ENCODE data around the gene SLC30A3. TPM values are rescaled to one million over a fixed set of nuclear protein-coding genes. Genes with fewer than 3 reads are reported as not detected.

The SLC30A3 gene, protein sequence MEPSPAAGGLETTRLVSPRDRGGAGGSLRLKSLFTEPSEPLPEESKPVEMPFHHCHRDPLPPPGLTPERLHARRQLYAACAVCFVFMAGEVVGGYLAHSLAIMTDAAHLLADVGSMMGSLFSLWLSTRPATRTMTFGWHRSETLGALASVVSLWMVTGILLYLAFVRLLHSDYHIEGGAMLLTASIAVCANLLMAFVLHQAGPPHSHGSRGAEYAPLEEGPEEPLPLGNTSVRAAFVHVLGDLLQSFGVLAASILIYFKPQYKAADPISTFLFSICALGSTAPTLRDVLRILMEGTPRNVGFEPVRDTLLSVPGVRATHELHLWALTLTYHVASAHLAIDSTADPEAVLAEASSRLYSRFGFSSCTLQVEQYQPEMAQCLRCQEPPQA
- polyA plus RNA-seq (2013, experiment 1 of 2) = 1.3 TPM
- 1.1 TPM for polyA plus RNA-seq (2013, experiment 2 of 2)

DNA sequence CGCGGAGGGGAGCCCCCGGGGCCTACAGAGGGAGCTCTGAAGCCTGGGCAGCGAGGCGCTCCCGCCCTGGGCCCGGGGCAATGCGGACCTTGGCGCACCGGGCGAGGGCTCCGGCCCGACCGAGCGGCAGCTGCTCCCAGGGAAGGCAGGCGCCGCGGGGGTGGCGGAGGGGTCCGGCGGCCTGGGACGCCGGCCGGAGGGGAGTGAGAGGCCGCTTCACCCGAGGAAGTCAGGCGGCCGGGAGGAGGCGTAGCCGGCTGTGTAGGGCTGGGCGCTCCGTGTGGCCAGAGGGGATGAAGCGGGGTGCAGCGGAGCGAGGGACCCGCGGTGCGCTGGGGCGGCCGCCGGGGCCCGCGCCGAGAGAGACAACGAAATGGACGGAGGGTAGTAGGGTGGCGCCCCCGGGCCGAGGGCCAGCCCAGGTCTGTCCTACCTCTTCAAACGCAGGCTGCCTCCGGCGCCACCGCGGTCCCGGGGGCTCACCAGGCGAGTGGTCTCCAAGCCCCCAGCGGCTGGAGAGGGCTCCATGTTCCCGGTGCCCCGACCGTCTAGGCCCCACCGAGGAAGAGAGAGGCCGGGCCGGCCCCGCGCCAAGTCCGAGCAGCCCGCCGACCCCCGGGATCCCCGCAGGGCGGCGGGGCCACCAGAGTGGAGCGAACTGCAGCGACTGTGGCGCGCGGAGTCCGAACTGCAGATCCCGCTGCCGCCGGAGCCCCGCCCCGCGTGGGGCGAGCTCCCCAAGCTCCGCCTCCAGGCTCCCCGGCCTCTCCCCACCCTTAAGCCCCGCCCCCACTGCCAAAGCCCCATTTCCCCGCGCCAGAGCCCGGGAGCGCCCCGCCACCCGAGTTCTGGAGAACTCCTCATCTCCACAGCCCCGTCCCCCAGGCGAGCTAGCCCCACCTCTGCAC is at the start of gene SLC30A3:
TSS of gene SLC30A3 (minus strand) at position 669 of the 908 bp plus-strand sequence. CDS start at position 528, 141 bp downstream.
- Histone ChIP-seq H3K18ac (ENCODE audit: low read length) (no peak within 1 kb of the TSS), H3K79me1 (ENCODE audit: low read length) (no peaks in the 10 kb centered on the region), H2BK15ac (replicated peaks; ENCODE audit: low read depth) (no peak within 1 kb of the TSS), H3K27ac (ENCODE audit: low read depth, low read length) (no peak within 1 kb of the TSS), H2BK120ac (ENCODE audit: low read depth, low read length) (no peak within 1 kb of the TSS), H3K56ac (ENCODE audit: low read length) (peak within 1 kb of the TSS; percentile 69), H3K36me3 (ENCODE audit: control insufficient read depth, insufficient read depth, low read length) (no peaks in the 10 kb centered on the region), H3K4me2 (ENCODE audit: low read length) (peak within 1 kb of the TSS; percentile 62), H3K79me2 (ENCODE audit: control insufficient read depth, insufficient read depth, low read length) (no peaks in the 10 kb centered on the region), H3K4me1 (ENCODE audit: control insufficient read depth, low read depth, low read length) (no peaks in the 10 kb centered on the region), H3K4ac (ENCODE audit: low read depth, low read length) (no peak within 1 kb of the TSS), H4K5ac (ENCODE audit: low read length) (no peak within 1 kb of the TSS), H3K9ac (ENCODE audit: low read length) (peak within 1 kb of the TSS; percentile 50), H2BK5ac (ENCODE audit: low read length) (no peak within 1 kb of the TSS), H2AK5ac (ENCODE audit: low read length) (no peak within 1 kb of the TSS), H4K8ac (ENCODE audit: low read depth, low read length) (no peak within 1 kb of the TSS), H3K4me3 (ENCODE audit: low read length) (peak within 1 kb of the TSS; percentile 22), H3K27me3 (ENCODE audit: insufficient read depth, low read length, poor library complexity) (peaks cover 52% of the 10 kb centered on the region), H3K23ac (ENCODE audit: low read length) (no peak within 1 kb of the TSS)
- WGBS (ENCODE audit: extremely low coverage, insufficient coverage, low lambda C conversion rate) = no CpG with 5 or more reads among the region's 96 CpGs
- no peak for DNase-seq

DNA sequence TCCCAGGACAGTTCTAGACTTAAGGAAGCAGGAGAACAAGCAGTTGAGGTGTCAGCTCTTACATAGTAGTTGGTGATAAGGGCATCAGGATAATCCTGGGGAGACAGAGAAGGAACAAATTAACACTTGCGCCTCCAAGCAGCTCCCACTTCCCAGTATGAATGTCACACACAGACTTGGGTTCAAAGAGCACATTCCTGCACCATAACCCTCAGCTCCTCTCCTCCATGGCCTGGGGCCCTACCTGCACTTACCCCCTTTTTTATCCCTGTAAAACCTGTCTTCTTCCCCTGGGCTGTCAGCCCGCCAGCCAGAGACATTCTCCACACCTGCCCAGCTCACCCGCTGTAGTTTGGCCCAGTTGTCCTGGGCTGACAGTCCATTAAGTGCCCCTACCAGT is 49.3 kb upstream of the SLC30A3 start:
- Histone ChIP-seq H4K8ac (ENCODE audit: low read depth, low read length) (no peak overlapping the region), H3K4me2 (ENCODE audit: low read length) (no peak overlapping the region), H3K79me2 (ENCODE audit: control insufficient read depth, insufficient read depth, low read length) (no peaks in the 10 kb centered on the region), H3K23ac (ENCODE audit: low read length) (no peak overlapping the region), H3K4ac (ENCODE audit: low read depth, low read length) (no peak overlapping the region), H4K5ac (ENCODE audit: low read length) (no peak overlapping the region), H3K9ac (ENCODE audit: low read length) (no peak overlapping the region), H3K27ac (ENCODE audit: low read depth, low read length) (no peak overlapping the region), H3K4me1 (ENCODE audit: control insufficient read depth, low read depth, low read length) (peaks cover 4% of the 10 kb centered on the region), H2BK5ac (ENCODE audit: low read length) (no peak overlapping the region), H3K18ac (ENCODE audit: low read length) (no peak overlapping the region), H3K27me3 (ENCODE audit: insufficient read depth, low read length, poor library complexity) (peaks cover 11% of the 10 kb centered on the region), H3K4me3 (ENCODE audit: low read length) (no peak overlapping the region), H3K56ac (ENCODE audit: low read length) (no peak overlapping the region), H2BK120ac (ENCODE audit: low read depth, low read length) (no peak overlapping the region), H2AK5ac (ENCODE audit: low read length) (no peak overlapping the region), H2BK15ac (replicated peaks; ENCODE audit: low read depth) (no peak overlapping the region), H3K79me1 (ENCODE audit: low read length) (no peaks in the 10 kb centered on the region), H3K36me3 (ENCODE audit: control insufficient read depth, insufficient read depth, low read length) (no peaks in the 10 kb centered on the region)
- WGBS (ENCODE audit: extremely low coverage, insufficient coverage, low lambda C conversion rate) = no CpG with 5 or more reads among the region's 3 CpGs
- DNase-seq = no peak

DNA sequence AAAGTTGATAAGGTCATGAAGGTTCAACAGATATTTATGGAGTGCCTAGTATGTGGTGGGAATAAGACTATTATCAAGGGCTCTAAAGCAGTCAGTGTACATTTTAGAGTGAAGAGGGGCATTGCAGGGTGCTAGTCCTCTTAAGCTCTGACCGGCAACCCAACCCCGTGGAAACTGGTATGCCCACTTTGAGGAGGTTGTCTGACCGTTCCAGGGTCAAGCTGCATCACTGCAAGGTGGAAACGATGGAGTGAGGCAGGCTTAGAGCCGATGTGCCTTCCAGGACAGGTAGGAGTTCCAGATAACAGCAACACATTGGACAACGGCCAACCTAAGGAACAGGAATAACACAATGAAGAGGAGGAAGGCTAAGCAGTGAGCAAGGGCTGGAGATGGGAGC is 46.8 kb upstream of the SLC30A3 start:
- Histone ChIP-seq H3K4me1 (ENCODE audit: control insufficient read depth, low read depth, low read length) (no peaks in the 10 kb centered on the region), H3K27me3 (ENCODE audit: insufficient read depth, low read length, poor library complexity) (peaks cover 21% of the 10 kb centered on the region)
- no CpG with 5 or more reads among the region's 6 CpGs for WGBS (ENCODE audit: extremely low coverage, insufficient coverage, low lambda C conversion rate)

DNA sequence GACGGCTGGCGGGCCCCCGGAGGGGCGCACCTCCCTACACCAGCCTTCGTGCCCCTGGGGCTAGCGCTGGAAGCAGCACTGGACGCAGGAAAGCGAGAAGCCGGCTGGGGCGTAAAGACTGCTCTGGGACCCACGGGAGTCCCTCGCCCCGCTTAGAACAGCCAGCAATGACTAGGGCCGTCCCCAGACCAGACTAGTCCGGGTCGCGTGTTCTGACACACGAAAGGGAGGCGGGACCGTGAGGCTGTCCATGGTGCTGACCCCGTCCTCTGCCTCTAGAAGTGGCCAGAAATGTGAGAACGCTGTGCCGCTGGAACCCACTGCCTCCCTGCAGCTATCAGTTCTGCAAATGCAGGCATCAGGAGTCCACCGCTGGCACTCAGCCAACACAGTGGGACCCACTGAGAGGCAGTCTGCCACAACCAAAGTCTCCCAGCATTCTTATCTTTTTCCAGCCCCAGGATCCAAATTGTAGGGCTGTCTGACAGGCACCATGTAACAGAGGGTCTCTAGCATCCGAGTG is 45.6 kb upstream of the SLC30A3 start, which contains the start of gene UCN:
TSS of gene UCN (minus strand) at position 87 of the 523 bp plus-strand sequence. CDS start 550 bp downstream, outside the sequence.
- no peak within 1 kb of the TSS for H2BK120ac ChIP-seq (ENCODE audit: low read depth, low read length)
- H2BK5ac ChIP-seq (ENCODE audit: low read length) = no peak within 1 kb of the TSS
- H4K8ac ChIP-seq (ENCODE audit: low read depth, low read length) = no peak within 1 kb of the TSS
- H3K56ac ChIP-seq (ENCODE audit: low read length) = no peak within 1 kb of the TSS
- no peak within 1 kb of the TSS for H3K9ac ChIP-seq (ENCODE audit: low read length)
- no peaks in the 10 kb centered on the region for H3K4me1 ChIP-seq (ENCODE audit: control insufficient read depth, low read depth, low read length)
- H2AK5ac ChIP-seq (ENCODE audit: low read length) = no peak within 1 kb of the TSS
- no peak within 1 kb of the TSS for H4K5ac ChIP-seq (ENCODE audit: low read length)
- peaks cover 21% of the 10 kb centered on the region for H3K27me3 ChIP-seq (ENCODE audit: insufficient read depth, low read length, poor library complexity)
- no peaks in the 10 kb centered on the region for H3K79me2 ChIP-seq (ENCODE audit: control insufficient read depth, insufficient read depth, low read length)
- no peak within 1 kb of the TSS for H3K4me2 ChIP-seq (ENCODE audit: low read length)
- no peaks in the 10 kb centered on the region for H3K36me3 ChIP-seq (ENCODE audit: control insufficient read depth, insufficient read depth, low read length)
- no peak within 1 kb of the TSS for H3K27ac ChIP-seq (ENCODE audit: low read depth, low read length)
- no peak within 1 kb of the TSS for H3K4me3 ChIP-seq (ENCODE audit: low read length)
- H3K4ac ChIP-seq (ENCODE audit: low read depth, low read length) = no peak within 1 kb of the TSS
- peak; percentile 78 for DNase-seq
- whole genome bisulfite sequencing (ENCODE audit: extremely low coverage, insufficient coverage, low lambda C conversion rate) = no CpG with 5 or more reads among the region's 25 CpGs
- no peak within 1 kb of the TSS for H3K18ac ChIP-seq (ENCODE audit: low read length)
- H3K79me1 ChIP-seq (ENCODE audit: low read length) = no peaks in the 10 kb centered on the region
- H2BK15ac ChIP-seq (replicated peaks; ENCODE audit: low read depth) = no peak within 1 kb of the TSS
- H3K23ac ChIP-seq (ENCODE audit: low read length) = peak within 1 kb of the TSS; percentile 24

More for the DNA sequence above, 46.8 kb upstream of the SLC30A3 start:
- H2AK5ac ChIP-seq (ENCODE audit: low read length) = no peak overlapping the region
- H3K23ac ChIP-seq (ENCODE audit: low read length) = no peak overlapping the region
- no peaks in the 10 kb centered on the region for H3K36me3 ChIP-seq (ENCODE audit: control insufficient read depth, insufficient read depth, low read length)
- no peak overlapping the region for H3K18ac ChIP-seq (ENCODE audit: low read length)
- H2BK15ac ChIP-seq (replicated peaks; ENCODE audit: low read depth) = no peak overlapping the region
- H3K4me2 ChIP-seq (ENCODE audit: low read length) = no peak overlapping the region
- H4K5ac ChIP-seq (ENCODE audit: low read length) = no peak overlapping the region
- DNase-seq = no peak
- no peak overlapping the region for H3K4ac ChIP-seq (ENCODE audit: low read depth, low read length)
- no peak overlapping the region for H3K9ac ChIP-seq (ENCODE audit: low read length)
- no peak overlapping the region for H3K56ac ChIP-seq (ENCODE audit: low read length)
- H3K4me3 ChIP-seq (ENCODE audit: low read length) = no peak overlapping the region
- H2BK120ac ChIP-seq (ENCODE audit: low read depth, low read length) = no peak overlapping the region
- H3K79me2 ChIP-seq (ENCODE audit: control insufficient read depth, insufficient read depth, low read length) = no peaks in the 10 kb centered on the region
- H3K79me1 ChIP-seq (ENCODE audit: low read length) = no peaks in the 10 kb centered on the region
- H3K27ac ChIP-seq (ENCODE audit: low read depth, low read length) = no peak overlapping the region
- no peak overlapping the region for H2BK5ac ChIP-seq (ENCODE audit: low read length)
- H4K8ac ChIP-seq (ENCODE audit: low read depth, low read length) = no peak overlapping the region

DNA sequence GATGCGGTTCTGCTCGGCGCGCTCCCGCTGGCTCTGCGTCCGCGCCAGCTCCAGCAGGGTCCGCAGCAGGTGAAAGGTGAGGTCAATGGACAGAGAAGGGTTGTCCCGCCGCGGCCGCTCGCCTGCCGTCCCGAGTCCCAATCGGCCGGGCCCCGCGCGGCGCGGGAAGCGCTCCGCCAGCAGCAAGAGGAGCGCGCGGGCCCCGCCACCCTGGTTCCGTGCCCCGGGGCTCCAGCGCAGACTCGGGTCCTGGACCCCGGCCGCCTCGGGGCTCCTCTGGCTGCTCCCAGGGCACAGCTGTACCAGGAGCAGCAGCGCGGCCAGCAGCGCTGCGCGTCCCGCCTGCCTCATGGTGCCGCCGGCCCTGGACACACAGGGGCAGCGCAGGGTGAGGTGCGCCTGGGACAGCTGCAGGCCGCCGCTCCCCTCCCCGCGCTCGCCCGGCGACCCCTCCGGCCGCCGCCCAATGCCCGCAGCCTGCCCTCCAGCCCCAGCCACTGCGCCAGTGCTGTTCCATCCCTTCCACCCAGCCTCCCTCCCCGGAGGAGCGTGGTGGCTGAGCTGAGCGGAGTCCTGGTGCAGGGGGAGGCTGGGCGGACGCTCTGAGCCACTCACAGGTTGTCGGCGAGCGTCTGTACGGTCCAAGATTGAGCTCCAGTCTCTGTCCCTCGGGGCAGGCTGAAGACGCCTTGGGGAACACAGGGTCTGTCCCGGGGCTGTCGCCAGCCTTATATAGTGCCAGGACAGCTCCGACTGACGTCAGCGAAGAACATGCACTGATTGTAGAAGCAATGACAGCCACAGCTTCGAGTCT is 44.9 kb upstream of the SLC30A3 start:
- no peak overlapping the region for H2BK5ac ChIP-seq (ENCODE audit: low read length)
- no CpG with 5 or more reads among the region's 75 CpGs for WGBS (ENCODE audit: extremely low coverage, insufficient coverage, low lambda C conversion rate)
- H3K27ac ChIP-seq (ENCODE audit: low read depth, low read length) = no peak overlapping the region
- H3K36me3 ChIP-seq (ENCODE audit: control insufficient read depth, insufficient read depth, low read length) = no peaks in the 10 kb centered on the region
- H3K18ac ChIP-seq (ENCODE audit: low read length) = no peak overlapping the region
- H3K9ac ChIP-seq (ENCODE audit: low read length) = no peak overlapping the region
- H3K79me1 ChIP-seq (ENCODE audit: low read length) = no peaks in the 10 kb centered on the region
- no peak overlapping the region for H3K4ac ChIP-seq (ENCODE audit: low read depth, low read length)
- DNase-seq = peak; percentile 44
- H4K5ac ChIP-seq (ENCODE audit: low read length) = no peak overlapping the region
- H2BK15ac ChIP-seq (replicated peaks; ENCODE audit: low read depth) = no peak overlapping the region
- no peaks in the 10 kb centered on the region for H3K4me1 ChIP-seq (ENCODE audit: control insufficient read depth, low read depth, low read length)
- H4K8ac ChIP-seq (ENCODE audit: low read depth, low read length) = no peak overlapping the region
- peaks cover 21% of the 10 kb centered on the region for H3K27me3 ChIP-seq (ENCODE audit: insufficient read depth, low read length, poor library complexity)
- peak overlapping the region; percentile 24 for H3K23ac ChIP-seq (ENCODE audit: low read length)
- no peak overlapping the region for H2BK120ac ChIP-seq (ENCODE audit: low read depth, low read length)
- no peaks in the 10 kb centered on the region for H3K79me2 ChIP-seq (ENCODE audit: control insufficient read depth, insufficient read depth, low read length)
- no peak overlapping the region for H3K4me3 ChIP-seq (ENCODE audit: low read length)
- H3K4me2 ChIP-seq (ENCODE audit: low read length) = no peak overlapping the region
- no peak overlapping the region for H3K56ac ChIP-seq (ENCODE audit: low read length)
- no peak overlapping the region for H2AK5ac ChIP-seq (ENCODE audit: low read length)

Data from mesendoderm (in vitro differentiated cells).